ENCODE data around the gene SERINC5. TPM values are rescaled to one million over a fixed set of nuclear protein-coding genes. Genes with fewer than 3 reads are reported as not detected.

The SERINC5 gene
- total RNA-seq, 1 experiment from 2014 or later = 52.3 TPM

GRCh38 chr5:80119372-80119771 is 136.5 kb downstream of the SERINC5 start:
- H3K4me1 ChIP-seq (ENCODE audit: insufficient read depth, low read length) = no peaks in the 10 kb centered on the region
- no peak overlapping the region for H2BK120ac ChIP-seq (ENCODE audit: low read depth, low read length, poor library complexity, severe bottlenecking)
- no peak overlapping the region for H3K14ac ChIP-seq (ENCODE audit: insufficient read depth, low read length)
- no peaks in the 10 kb centered on the region for H3K23me2 ChIP-seq (ENCODE audit: insufficient read length, low read depth, low read length, poor library complexity, severe bottlenecking)
- no peak overlapping the region for H3K18ac ChIP-seq (ENCODE audit: insufficient read length, low read depth, low read length)
- no peaks in the 10 kb centered on the region for H3K79me1 ChIP-seq (ENCODE audit: insufficient read depth, low read depth, low read length, poor library complexity, severe bottlenecking)
- WGBS (ENCODE audit: extremely low coverage, insufficient read length, low lambda C conversion rate) = no CpG with 5 or more reads among the region's 2 CpGs
- H2BK12ac ChIP-seq (ENCODE audit: insufficient read length, low read depth, low read length) = no peak overlapping the region
- no peak overlapping the region for H3K23ac ChIP-seq (ENCODE audit: insufficient read length, low read depth, low read length)
- no peak overlapping the region for H2AFZ ChIP-seq (ENCODE audit: low read length)
- DNase-seq = no peak
- no peak overlapping the region for H3K27ac ChIP-seq (ENCODE audit: insufficient read length, low read depth, low read length)
- H3T11ph ChIP-seq (ENCODE audit: low read length) = no peak overlapping the region
- H3K79me2 ChIP-seq (ENCODE audit: insufficient read depth, low read length) = no peaks in the 10 kb centered on the region
- H4K8ac ChIP-seq (replicated peaks; ENCODE audit: insufficient read length, low read depth, low read length) = no peak overlapping the region
- no peak overlapping the region for H4K5ac ChIP-seq (ENCODE audit: insufficient read length, low read depth, low read length)
- peaks cover 4 to 5% of the 10 kb centered on the region in 2 experiments; a peak in 3 of 4 replicates for H3K4me1 Mint-ChIP-seq
- no peak overlapping the region for H3K27ac Mint-ChIP-seq
- no peak overlapping the region for H3K4ac ChIP-seq (ENCODE audit: low read depth, low read length)
- no peak overlapping the region for H2BK20ac ChIP-seq (ENCODE audit: low read depth, low read length, poor library complexity, severe bottlenecking)
- no peak overlapping the region for H3K4me2 ChIP-seq (ENCODE audit: insufficient read depth, insufficient read length, low read length)
- no peak overlapping the region for H4K91ac ChIP-seq (ENCODE audit: insufficient read length, low read depth, low read length)
- no peaks in the 10 kb centered on the region; the same call in 1 of the 2 replicates for H3K27me3 Mint-ChIP-seq (ENCODE audit: low read depth)
- no peak overlapping the region for H2BK5ac ChIP-seq (ENCODE audit: insufficient read length, low read length)
- peaks cover 9% of the 10 kb centered on the region in 2 experiments; a peak in 4 of 5 replicates for H3K9me3 Mint-ChIP-seq
- H3K4me3 Mint-ChIP-seq = no peak overlapping the region
- no peak overlapping the region for H3K56ac ChIP-seq (ENCODE audit: insufficient read length, low read depth, low read length)
- no peaks in the 10 kb centered on the region for H4K20me1 ChIP-seq (ENCODE audit: control insufficient read depth, insufficient read depth, insufficient read length)
- H2AK5ac ChIP-seq (ENCODE audit: insufficient read length, low read length) = no peak overlapping the region
- H2BK15ac ChIP-seq (ENCODE audit: low read depth, low read length) = no peak overlapping the region
- no peaks in the 10 kb centered on the region for H3K27me3 ChIP-seq (ENCODE audit: insufficient read depth, low read length)
- no peak overlapping the region for H3K9ac ChIP-seq (ENCODE audit: extremely low read depth, insufficient read length, low read length)
- TF ChIP-seq CTCF (conservative IDR thresholded peaks at IDR 0.05) = no peak
- H3K9me3 ChIP-seq (ENCODE audit: control insufficient read depth, low read depth, low read length) = no peaks in the 10 kb centered on the region
- H3K36me3 Mint-ChIP-seq (ENCODE audit: insufficient read depth in 1 of 3, low read depth in 3 of 3) = peaks cover 2 to 9% (median 7%) of the 10 kb centered on the region in 3 experiments; a peak in 6 of 7 replicates

All from H9 (cell line).